Suprapubic skin (tissue), 4 donors: Measurements from ENCODE around the gene STARD10. TPM values are rescaled to one million over a fixed set of nuclear protein-coding genes. Genes with fewer than 3 reads are reported as not detected.
A peak's percentile ranks its signal among the peaks of the same experiment; 100 is the strongest.

ENCODE experiments used
- DNase-seq, 2 donors: peaks; one replicate each; pipeline ENCODE4 v3.0.0-alpha.2; 2019; ENCODE audit warnings: low spot score in 2 of 2
- H3K27ac ChIP-seq: fragments of 200-600 bp; sonication (generic); one replicate; pipeline ENCODE4 v1.5.1; 2019
- H3K27me3 ChIP-seq: fragments of 200-600 bp; sonication (generic); one replicate; pipeline ENCODE4 v1.5.1; 2019
- H3K36me3 ChIP-seq: fragments of 200-600 bp; sonication (generic); one replicate; pipeline ENCODE4 v1.5.1; 2019
- H3K4me1 ChIP-seq: fragments of 200-600 bp; sonication (generic); one replicate; pipeline ENCODE4 v1.5.1; 2019
- H3K4me3 ChIP-seq: fragments of 200-600 bp; sonication (generic); one replicate; pipeline ENCODE4 v1.5.1; 2019; ENCODE audit warnings: mild to moderate bottlenecking
- H3K9me3 ChIP-seq: fragments of 200-600 bp; sonication (generic); one replicate; pipeline ENCODE4 v1.5.1; 2019
- EP300 ChIP-seq: sonication (generic); formaldehyde crosslinking; IDR thresholded peaks from one replicate; pipeline ENCODE4 v1.6.1; 2017; ENCODE audit warnings: antibody characterized with exemption
- POLR2A ChIP-seq, 2 donors: fragments of 450-650 bp; IDR thresholded peaks; one replicate each; pipeline ENCODE4 v1.6.1; 2017; ENCODE audit warnings: antibody characterized with exemption in 2 of 2, mild to moderate bottlenecking in 2 of 2, moderate library complexity in 2 of 2
- POLR2AphosphoS5 ChIP-seq, 3 donors: sonication (generic); formaldehyde crosslinking; IDR thresholded peaks; one replicate each; pipeline ENCODE4 v1.6.1; 2017; ENCODE audit warnings: antibody characterized with exemption in 3 of 3
- WGBS: methylation state at CpG from one replicate; pipeline ENCODE4 v1.1.5; 2018; 5-methylcytosine and 5-hydroxymethylcytosine counted together
- total RNA-seq, 4 donors: library from RNA; depleted of rRNA; stranded (reverse); fragments of >200 nt; gene quantifications; one replicate each; pipeline ENCODE4 v1.1.0, GENCODE V29; 2016
- TF ChIP-seq, protein P1 (sequence below), 2 donors: fragments of 200-600 bp in 1 of 2; fragments of 450-650 bp in 1 of 2; sonication (generic) in 1 of 2; IDR thresholded peaks; one replicate each; pipeline ENCODE4 v1.5.1; 2016 to 2019; ENCODE audit warnings: antibody characterized with exemption in 2 of 2, mild to moderate bottlenecking in 1 of 2, moderate library complexity in 1 of 2

Gene STARD10
- total RNA-seq, 4 donors from 2014 or later = 76.3 to 83.0 (median 79.4) TPM

GRCh38 chr11:72723508-72723907, 70.3 kb downstream of the STARD10 start:
- no peak for DNase-seq
- H3K4me3 ChIP-seq = no peak overlapping the region
- H3K36me3 ChIP-seq = no peaks in the 10 kb centered on the region
- H3K27me3 ChIP-seq = no peaks in the 10 kb centered on the region
- peak overlapping the region; percentile 85 for H3K27ac ChIP-seq
- no peak for TF ChIP-seq POLR2A (IDR thresholded peaks at IDR 0.05)
- TF ChIP-seq POLR2AphosphoS5 (IDR thresholded peaks at IDR 0.05) = no peak
- TF ChIP-seq, protein P1, sequence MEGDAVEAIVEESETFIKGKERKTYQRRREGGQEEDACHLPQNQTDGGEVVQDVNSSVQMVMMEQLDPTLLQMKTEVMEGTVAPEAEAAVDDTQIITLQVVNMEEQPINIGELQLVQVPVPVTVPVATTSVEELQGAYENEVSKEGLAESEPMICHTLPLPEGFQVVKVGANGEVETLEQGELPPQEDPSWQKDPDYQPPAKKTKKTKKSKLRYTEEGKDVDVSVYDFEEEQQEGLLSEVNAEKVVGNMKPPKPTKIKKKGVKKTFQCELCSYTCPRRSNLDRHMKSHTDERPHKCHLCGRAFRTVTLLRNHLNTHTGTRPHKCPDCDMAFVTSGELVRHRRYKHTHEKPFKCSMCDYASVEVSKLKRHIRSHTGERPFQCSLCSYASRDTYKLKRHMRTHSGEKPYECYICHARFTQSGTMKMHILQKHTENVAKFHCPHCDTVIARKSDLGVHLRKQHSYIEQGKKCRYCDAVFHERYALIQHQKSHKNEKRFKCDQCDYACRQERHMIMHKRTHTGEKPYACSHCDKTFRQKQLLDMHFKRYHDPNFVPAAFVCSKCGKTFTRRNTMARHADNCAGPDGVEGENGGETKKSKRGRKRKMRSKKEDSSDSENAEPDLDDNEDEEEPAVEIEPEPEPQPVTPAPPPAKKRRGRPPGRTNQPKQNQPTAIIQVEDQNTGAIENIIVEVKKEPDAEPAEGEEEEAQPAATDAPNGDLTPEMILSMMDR (IDR thresholded peaks at IDR 0.05) = no peak
- TF ChIP-seq EP300 = no peak
- 72% methylated on average over 8 of the region's 9 CpGs for WGBS
- H3K4me1 ChIP-seq = peaks cover 66% of the 10 kb centered on the region
- H3K9me3 ChIP-seq = no peaks in the 10 kb centered on the region

DNA sequence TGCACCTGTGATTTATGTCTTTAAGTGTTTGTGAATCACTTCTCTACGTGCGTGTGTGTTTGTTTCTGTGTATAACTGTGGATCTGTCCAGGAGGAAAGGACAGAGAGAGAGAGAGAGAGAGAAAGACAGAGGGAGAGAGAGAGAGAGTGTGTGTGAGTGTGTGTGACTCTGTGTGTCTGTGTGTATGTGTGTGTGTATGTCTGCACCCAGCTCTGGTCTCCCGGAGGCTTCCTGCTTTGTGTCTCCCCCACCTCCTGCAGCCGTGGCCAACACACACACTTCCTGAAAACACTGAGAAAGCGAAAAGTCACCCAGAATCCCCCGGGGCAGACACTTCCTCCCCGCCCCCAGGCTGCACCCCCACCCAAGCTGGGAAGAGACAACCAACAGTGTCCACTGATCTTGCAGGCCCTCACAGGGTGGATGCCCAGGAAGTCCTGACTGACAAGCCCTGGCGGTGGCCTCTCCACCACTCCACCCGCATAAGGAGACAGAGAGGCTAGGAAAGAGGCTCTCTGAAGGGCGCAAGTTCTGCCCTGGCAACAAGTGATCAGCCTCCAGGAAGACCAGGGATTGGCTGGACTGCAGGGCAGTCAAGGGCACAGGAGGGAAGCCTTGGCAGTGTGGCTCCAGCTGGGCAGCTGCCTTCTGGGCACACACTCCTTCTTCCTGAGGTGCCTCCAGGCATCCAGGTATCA, 71.6 kb downstream of the STARD10 start:
- Histone ChIP-seq H3K27ac (peak overlapping the region; percentile 85), H3K27me3 (no peaks in the 10 kb centered on the region), H3K9me3 (no peaks in the 10 kb centered on the region), H3K4me1 (peaks cover 75% of the 10 kb centered on the region), H3K4me3 (peak overlapping the region; percentile 55), H3K36me3 (no peaks in the 10 kb centered on the region)
- peak; percentile 91 to 93 for DNase-seq
- WGBS = 0% methylated on average over 10 of the region's 10 CpGs
- TF ChIP-seq, protein P1 (IDR thresholded peaks at IDR 0.05) = no peak
- TF ChIP-seq POLR2AphosphoS5 (IDR thresholded peaks at IDR 0.05) (peak in 1 of 3 donors; percentile 15), POLR2A (IDR thresholded peaks at IDR 0.05) (no peak)

DNA sequence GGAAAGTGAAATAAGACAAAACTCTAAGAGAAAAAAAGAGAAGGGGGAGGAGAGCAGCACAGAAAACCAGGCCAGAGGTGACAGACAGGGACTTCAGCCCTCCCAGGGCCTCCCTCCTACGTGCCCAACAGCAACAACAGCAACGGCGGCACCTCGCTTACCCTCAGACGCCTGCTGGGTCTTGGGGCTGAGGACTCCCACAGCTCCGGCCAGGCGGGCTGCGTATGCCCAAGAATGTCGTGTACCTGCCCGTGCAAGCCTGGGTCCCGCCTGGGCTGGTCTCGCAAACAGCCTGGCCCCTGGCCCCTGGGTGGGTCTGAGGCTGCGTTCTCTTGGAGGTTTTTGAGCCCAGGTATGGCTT, 72.2 kb downstream of the STARD10 start:
- H3K36me3 ChIP-seq = no peaks in the 10 kb centered on the region
- H3K4me3 ChIP-seq = peak overlapping the region; percentile 55
- peak in 1 of 2 donors; percentile 86 for DNase-seq
- H3K27ac ChIP-seq = peak overlapping the region; percentile 85
- WGBS = 0% methylated on average over 13 of the region's 13 CpGs
- TF ChIP-seq POLR2A (IDR thresholded peaks at IDR 0.05) (no peak), EP300 (no peak), POLR2AphosphoS5 (IDR thresholded peaks at IDR 0.05) (no peak)
- TF ChIP-seq, protein P1 (IDR thresholded peaks at IDR 0.05) = no peak
- peaks cover 78% of the 10 kb centered on the region for H3K4me1 ChIP-seq
- H3K9me3 ChIP-seq = no peaks in the 10 kb centered on the region
- no peaks in the 10 kb centered on the region for H3K27me3 ChIP-seq

DNA sequence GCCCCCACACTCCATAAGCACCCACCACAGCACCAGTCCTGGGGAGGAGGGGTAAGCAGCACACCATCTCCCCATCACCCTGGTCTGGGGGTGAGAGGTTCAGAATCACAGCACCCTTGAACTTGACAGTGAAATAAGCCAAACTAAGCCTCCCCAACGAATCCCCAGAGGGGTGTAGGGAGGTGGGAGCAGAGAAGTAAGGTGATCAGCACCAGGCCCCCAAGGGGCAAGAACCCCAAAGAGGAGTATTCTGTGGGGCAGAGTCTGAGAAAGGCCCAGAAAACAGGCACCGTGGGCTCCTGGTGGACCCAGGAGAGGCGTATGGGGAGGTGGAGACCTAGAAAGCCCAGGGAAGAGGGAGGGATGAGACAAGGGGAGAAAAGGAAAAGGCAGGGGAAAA, 72.6 kb downstream of the STARD10 start:
- WGBS = 10% methylated on average over 3 of the region's 3 CpGs
- peak overlapping the region; percentile 55 for H3K4me3 ChIP-seq

DNA sequence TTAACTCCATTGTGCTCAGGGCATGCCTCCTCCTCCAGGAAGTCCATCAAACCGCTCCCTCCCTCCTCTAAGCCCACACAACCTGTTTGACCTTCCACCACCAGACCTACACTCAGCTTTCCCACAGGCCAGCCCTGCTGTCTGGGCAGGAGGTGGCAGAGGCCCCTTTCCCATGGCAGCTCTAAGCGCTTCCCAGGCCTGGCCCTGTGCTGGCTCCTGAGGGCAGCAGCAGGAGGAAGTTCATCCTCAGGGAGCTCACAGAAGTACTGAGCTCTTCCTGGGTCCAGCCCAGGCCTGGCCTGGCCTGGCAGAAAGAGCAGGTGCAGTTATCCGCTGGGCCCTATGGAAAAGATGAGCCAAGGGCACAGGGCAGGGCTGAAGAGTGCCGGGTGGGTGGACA, 73.1 kb downstream of the STARD10 start:
- peaks cover 83% of the 10 kb centered on the region for H3K4me1 ChIP-seq
- no peaks in the 10 kb centered on the region for H3K27me3 ChIP-seq
- H3K4me3 ChIP-seq = peak overlapping the region; percentile 55
- H3K9me3 ChIP-seq = no peaks in the 10 kb centered on the region
- H3K36me3 ChIP-seq = no peaks in the 10 kb centered on the region
- TF ChIP-seq EP300 = no peak
- no peak for TF ChIP-seq POLR2AphosphoS5 (IDR thresholded peaks at IDR 0.05)
- no peak for TF ChIP-seq POLR2A (IDR thresholded peaks at IDR 0.05)
- TF ChIP-seq, protein P1 (IDR thresholded peaks at IDR 0.05) = no peak
- H3K27ac ChIP-seq = no peak overlapping the region
- no peak for DNase-seq
- 53% methylated on average over 4 of the region's 4 CpGs for WGBS

More for the DNA sequence above, 72.6 kb downstream of the STARD10 start:
- Histone ChIP-seq H3K36me3 (no peaks in the 10 kb centered on the region), H3K4me1 (peaks cover 81% of the 10 kb centered on the region), H3K27me3 (no peaks in the 10 kb centered on the region), H3K27ac (peak overlapping the region; percentile 85), H3K9me3 (no peaks in the 10 kb centered on the region)
- TF ChIP-seq POLR2AphosphoS5 (IDR thresholded peaks at IDR 0.05) (no peak), POLR2A (IDR thresholded peaks at IDR 0.05) (no peak), EP300 (no peak)
- TF ChIP-seq, protein P1 (IDR thresholded peaks at IDR 0.05) = no peak
- DNase-seq = no peak
